SK-N-SH (cell line): ENCODE measurements around the gene LDLRAP1. TPM values are rescaled to one million over a fixed set of nuclear protein-coding genes. Genes with fewer than 3 reads are reported as not detected.

Source experiments
- CTCF ChIA-PET: fragments of 300-600, 350-600 bp; formaldehyde crosslinking; extraction: SDS; loops from one replicate; lab custom pipeline; 2021; lab: Yijun Ruan, JAX
- POLR2A ChIA-PET: fragments of 350-600 bp; sonication (Branson Sonifier 250); formaldehyde crosslinking; extraction: SDS; loops from one replicate; lab custom pipeline; 2020; ENCODE audit warnings: antibody characterized with exemption, inconsistent platforms; lab: Yijun Ruan, JAX
- DNase-seq: peaks from one replicate; pipeline ENCODE4 v3.0.0; 2012
- H2AFZ ChIP-seq: fragments of 200-600 bp; sonication (generic); 2 replicates; pipeline ENCODE4 v1.8.1; 2016; ENCODE audit warnings: antibody characterized with exemption, mild to moderate bottlenecking, low read depth
- H3F3A ChIP-seq: fragments of 200-600 bp; sonication (generic); replicated peaks from 2 replicates; pipeline ENCODE3; 2016; ENCODE audit warnings: antibody characterized with exemption, mild to moderate bottlenecking; ENCODE audit not compliant: insufficient read depth
- H3K27ac ChIP-seq, 2 experiments: fragments of 200-500 bp in 1 of 2; fragments of 200-600 bp in 1 of 2; sonication (Bioruptor generic) in 1 of 2; sonication (generic), shearing (Covaris generic) in 1 of 2; 2 replicates each; pipeline versions ENCODE4 v1.5.1 to v1.6.1; 2014 to 2016; ENCODE audit warnings: low read depth in 2 of 2, inconsistent platforms in 1 of 2, low read length in 1 of 2, mild to moderate bottlenecking in 1 of 2, mixed read lengths in 1 of 2
- H3K27me3 ChIP-seq: fragments of 200-600 bp; sonication (generic), shearing (Covaris generic); 2 replicates; pipeline ENCODE4 v1.6.1; 2016; ENCODE audit warnings: mixed run types; ENCODE audit not compliant: insufficient read depth
- H3K36me3 ChIP-seq, 2 experiments: fragments of 200-500 bp in 1 of 2; fragments of 200-600 bp in 1 of 2; sonication (Bioruptor generic) in 1 of 2; sonication (generic) in 1 of 2; replicated peaks in 1 of 2; 2 replicates each; pipeline versions ENCODE3 to v1.5.1; 2014 to 2016; ENCODE audit warnings: low read length in 1 of 2, mild to moderate bottlenecking in 1 of 2; ENCODE audit not compliant: insufficient read depth in 2 of 2, control insufficient read depth in 1 of 2
- H3K4me1 ChIP-seq, 2 experiments: fragments of 200-500 bp in 1 of 2; fragments of 200-600 bp in 1 of 2; sonication (Bioruptor generic) in 1 of 2; sonication (generic), shearing (Covaris generic) in 1 of 2; 2 replicates each; pipeline versions ENCODE4 v1.5.1 to v1.6.1; 2014 to 2016; ENCODE audit warnings: low read depth in 1 of 2, low read length in 1 of 2, mixed run types in 1 of 2; ENCODE audit not compliant: insufficient read depth in 2 of 2, control insufficient read depth in 1 of 2
- H3K4me2 ChIP-seq: fragments of 200-600 bp; sonication (generic), shearing (Covaris generic); 2 replicates; pipeline ENCODE4 v1.6.1; 2017; ENCODE audit warnings: mixed run types
- H3K4me3 ChIP-seq, 2 experiments: fragments of 200-500 bp in 1 of 2; fragments of 200-600 bp in 1 of 2; sonication (Bioruptor generic) in 1 of 2; sonication (generic), shearing (Covaris generic) in 1 of 2; 2 replicates each; pipeline versions ENCODE4 v1.5.1 to v1.8.1; 2014 to 2016; ENCODE audit warnings: low read depth in 2 of 2, inconsistent platforms in 1 of 2, low read length in 1 of 2, mild to moderate bottlenecking in 1 of 2, mixed read lengths in 1 of 2, moderate library complexity in 1 of 2
- H3K79me2 ChIP-seq: fragments of 200-600 bp; sonication (generic); 2 replicates; pipeline ENCODE4 v1.8.1; 2017; ENCODE audit warnings: mild to moderate bottlenecking; ENCODE audit not compliant: insufficient read depth
- H3K9ac ChIP-seq: fragments of 200-600 bp; sonication (generic); 2 replicates; pipeline ENCODE4 v1.6.1; 2017; ENCODE audit warnings: mixed run types
- H3K9me2 ChIP-seq: fragments of 200-600 bp; sonication (generic); 2 replicates; pipeline ENCODE4 v1.6.1; 2017; ENCODE audit warnings: mixed run types
- H3K9me3 ChIP-seq: fragments of 200-600 bp; sonication (generic); 2 replicates; pipeline ENCODE4 v1.6.1; 2017; ENCODE audit warnings: mixed run types, mild to moderate bottlenecking, moderate library complexity
- H4K20me1 ChIP-seq: fragments of 200-600 bp; sonication (generic); 2 replicates; pipeline ENCODE4 v1.6.1; 2017; ENCODE audit warnings: mild to moderate bottlenecking, mixed run types; ENCODE audit not compliant: insufficient read depth
- CHD2 ChIP-seq: fragments of 150-350 bp; IDR thresholded peaks from 2 replicates; pipeline ENCODE4 v1.6.1; 2018; ENCODE audit warnings: low read length; ENCODE audit not compliant: partially characterized antibody
- CTCF ChIP-seq: fragments of 200-600 bp; sonication (generic); IDR thresholded peaks from 2 replicates; pipeline ENCODE4 v1.6.1; 2017; ENCODE audit warnings: antibody characterized with exemption, mild to moderate bottlenecking, moderate library complexity
- EP300 ChIP-seq, 2 experiments: IDR thresholded peaks; 2 replicates each; pipeline versions ENCODE4 v1.4.0 to v1.6.1; 2012; ENCODE audit warnings: borderline replicate concordance in 1 of 2, low read depth in 1 of 2, low read length in 1 of 2
- FOXJ3 ChIP-seq: sonication (generic); formaldehyde crosslinking; IDR thresholded peaks from 2 replicates; pipeline ENCODE4 v1.5.1; 2020; ENCODE audit warnings: mild to moderate bottlenecking, missing genetic modification reagents
- GABPA ChIP-seq: IDR thresholded peaks from 2 replicates; pipeline ENCODE4 v1.4.0; 2012; ENCODE audit warnings: low read depth, mild to moderate bottlenecking
- GATA2 ChIP-seq: sonication (generic); formaldehyde crosslinking; IDR thresholded peaks from 2 replicates; pipeline ENCODE4 v1.5.0; 2020; ENCODE audit warnings: mild to moderate bottlenecking, missing genetic modification reagents
- IRF3 ChIP-seq: fragments of 150-350 bp; IDR thresholded peaks from 2 replicates; pipeline ENCODE4 v1.6.1; 2016; ENCODE audit warnings: mild to moderate bottlenecking, low read depth, low read length
- JUND ChIP-seq: IDR thresholded peaks from 2 replicates; pipeline ENCODE4 v1.4.0; 2012
- MAX ChIP-seq: IDR thresholded peaks from 2 replicates; pipeline ENCODE4 v1.4.0; 2012; ENCODE audit warnings: low read depth
- MEF2A ChIP-seq: IDR thresholded peaks from 2 replicates; pipeline ENCODE4 v1.4.0; 2012; ENCODE audit warnings: low read depth, borderline replicate concordance
- MXI1 ChIP-seq: IDR thresholded peaks from 2 replicates; pipeline ENCODE4 v1.6.1; 2012; ENCODE audit warnings: mild to moderate bottlenecking, low read depth, low read length, improper control_type of control experiment
- NFIC ChIP-seq: IDR thresholded peaks from 2 replicates; pipeline ENCODE4 v1.4.0; 2012; ENCODE audit warnings: borderline replicate concordance
- NRF1 ChIP-seq: IDR thresholded peaks from 2 replicates; pipeline ENCODE4 v1.6.1; 2012; ENCODE audit warnings: low read depth, mild to moderate bottlenecking, low read length
- PBX3 ChIP-seq: IDR thresholded peaks from 2 replicates; pipeline ENCODE4; 2012
- POLR2AphosphoS5 ChIP-seq: IDR thresholded peaks from 2 replicates; pipeline ENCODE4 v1.6.1; 2012; ENCODE audit warnings: low read depth, low read length
- RAD21 ChIP-seq: IDR thresholded peaks from 2 replicates; pipeline ENCODE4 v1.6.1; 2012; ENCODE audit warnings: mild to moderate bottlenecking, low read length
- RCOR1 ChIP-seq: fragments of 150-350 bp; IDR thresholded peaks from 2 replicates; pipeline ENCODE4 v1.6.1; 2017; ENCODE audit warnings: antibody characterized with exemption, low read length
- RFX5 ChIP-seq: IDR thresholded peaks from 2 replicates; pipeline ENCODE4 v1.6.1; 2012; ENCODE audit warnings: mild to moderate bottlenecking, improper control_type of control experiment, low read length
- RXRA ChIP-seq: IDR thresholded peaks from 2 replicates; pipeline ENCODE4 v1.4.0; 2012; ENCODE audit warnings: low read depth, mild to moderate bottlenecking, borderline replicate concordance
- SMC3 ChIP-seq: IDR thresholded peaks from 2 replicates; pipeline ENCODE4 v1.6.1; 2012; ENCODE audit warnings: low read depth, low read length, improper control_type of control experiment
- TAF1 ChIP-seq: IDR thresholded peaks from 2 replicates; pipeline ENCODE4 v1.6.1; 2012; ENCODE audit warnings: low read depth, mild to moderate bottlenecking, low read length, moderate library complexity, borderline replicate concordance
- TCF12 ChIP-seq: IDR thresholded peaks from 2 replicates; pipeline ENCODE4 v1.4.0; 2012
- TEAD4 ChIP-seq: IDR thresholded peaks from 2 replicates; pipeline ENCODE4 v1.4.0; 2012; ENCODE audit warnings: mild to moderate bottlenecking, borderline replicate concordance; ENCODE audit not compliant: insufficient read depth
- USF1 ChIP-seq: IDR thresholded peaks from 2 replicates; pipeline ENCODE4 v1.4.0; 2012; ENCODE audit warnings: low read depth, borderline replicate concordance
- YY1 ChIP-seq: IDR thresholded peaks from 2 replicates; pipeline ENCODE4 v1.4.0; 2012; ENCODE audit warnings: low read depth, mild to moderate bottlenecking
- WGBS: methylation state at CpG from one replicate; pipeline ENCODE4 v1.1.6; 2017; ENCODE audit warnings: low lambda C conversion rate; 5-methylcytosine and 5-hydroxymethylcytosine counted together
- polyA plus RNA-seq, 3 experiments: library from polyadenylated mRNA; depleted of rRNA; stranded (reverse); fragments of >200 nt; gene quantifications; 2 replicates each; pipeline ENCODE4 v1.2.3, GENCODE V29; 2012

The LDLRAP1 gene
- polyA plus RNA-seq, 1 of the 3 experiments (the other 2 are of a cell fraction): 19.1 TPM

GRCh38 chr1:25555753-25556092 is 12.3 kb downstream of the LDLRAP1 start:
- Histone ChIP-seq H3K36me3 (peaks cover 0 to 9% of the 10 kb centered on the region in 2 experiments), H3F3A (no peaks in the 10 kb centered on the region), H4K20me1 (peaks cover 21% of the 10 kb centered on the region), H2AFZ (no peak overlapping the region), H3K9me2 (no peaks in the 10 kb centered on the region), H3K27ac (no peak overlapping the region), H3K4me3 (no peak overlapping the region), H3K9me3 (no peaks in the 10 kb centered on the region), H3K79me2 (peaks cover 8% of the 10 kb centered on the region; the same call in 1 of the 2 replicates), H3K27me3 (no peaks in the 10 kb centered on the region), H3K4me2 (no peak overlapping the region), H3K9ac (no peak overlapping the region), H3K4me1 (peaks cover 0 to 12% of the 10 kb centered on the region in 2 experiments; a peak in 1 of 4 replicates)
- ChIA-PET POLR2A (no interaction called here), CTCF (interaction anchor here (1.2 to 7.3 kb wide), 3 partner anchors 9 to 17 kb away, joined by 3 to 50 read pairs (median 4); no protein-coding TSS in a partner anchor)
- WGBS: 84% methylated on average over 4 of the region's 5 CpGs
- DNase-seq: no peak
- no peak for TF ChIP-seq IRF3
- no peak for TF ChIP-seq PBX3
- no peak for TF ChIP-seq EP300 (IDR thresholded peaks at IDR 0.05; ENCODE audit: borderline replicate concordance in 1 of 2, low read depth in 1 of 2, low read length in 1 of 2)
- TF ChIP-seq RAD21: no peak
- TF ChIP-seq YY1: no peak
- no peak for TF ChIP-seq NRF1
- TF ChIP-seq SMC3: no peak
- no peak for TF ChIP-seq TCF12
- no peak for TF ChIP-seq RCOR1
- TF ChIP-seq TAF1: no peak
- no peak for TF ChIP-seq FOXJ3 (CRISPR knock-in tag)
- TF ChIP-seq CHD2: no peak
- TF ChIP-seq NFIC: no peak
- no peak for TF ChIP-seq RXRA
- no peak for TF ChIP-seq USF1

GRCh38 chr1:25556132-25556670 is 12.8 kb downstream of the LDLRAP1 start:
- Histone ChIP-seq H3K79me2 (peaks cover 8% of the 10 kb centered on the region; the same call in 1 of the 2 replicates), H3K27ac (no peak overlapping the region), H3K9me2 (no peaks in the 10 kb centered on the region), H3K36me3 (peaks cover 0 to 9% of the 10 kb centered on the region in 2 experiments), H3K9ac (no peak overlapping the region), H3K4me1 (peaks cover 0 to 15% of the 10 kb centered on the region in 2 experiments; a peak in 1 of 4 replicates), H4K20me1 (peaks cover 20% of the 10 kb centered on the region), H3K27me3 (no peaks in the 10 kb centered on the region), H3F3A (no peaks in the 10 kb centered on the region), H3K9me3 (no peaks in the 10 kb centered on the region), H3K4me2 (no peak overlapping the region), H3K4me3 (no peak overlapping the region), H2AFZ (no peak overlapping the region)
- 90% methylated on average over 9 of the region's 11 CpGs for WGBS
- ChIA-PET POLR2A (no interaction called here), CTCF (interaction anchor here (0.9 to 7.3 kb wide), 5 partner anchors 9 to 24 kb away, joined by 3 to 50 read pairs (median 3); partner anchors contain the start of gene LDLRAP1)
- no peak for DNase-seq
- TF ChIP-seq POLR2AphosphoS5: no peak
- no peak for TF ChIP-seq CTCF
- no peak for TF ChIP-seq JUND
- TF ChIP-seq YY1: no peak
- TF ChIP-seq TEAD4: no peak
- TF ChIP-seq GATA2 (CRISPR knock-in tag): no peak
- TF ChIP-seq FOXJ3 (CRISPR knock-in tag): no peak
- no peak for TF ChIP-seq MAX
- TF ChIP-seq MXI1: no peak
- no peak for TF ChIP-seq RFX5
- no peak for TF ChIP-seq CHD2
- no peak for TF ChIP-seq MEF2A
- no peak for TF ChIP-seq GABPA
